Keratinocyte (primary cell): ENCODE data around the gene RPP38. TPM values are rescaled to one million over a fixed set of nuclear protein-coding genes. Genes with fewer than 3 reads are reported as not detected.

Experiments
- DNase-seq: peaks from one replicate; pipeline ENCODE4 v3.0.0-alpha.2; 2011; ENCODE audit warnings: low read depth, missing footprints, low spot score
- FAIRE-seq: peaks from 2 replicates; lab custom pipeline; 2011; peaks lifted over from hg19 to GRCh38; lab: Jason Lieb, UNC
- H2AFZ ChIP-seq: 2 replicates; pipeline ENCODE4 v1.6.0; 2012; ENCODE audit warnings: low read length, control low read depth, inconsistent platforms; ENCODE audit not compliant: control insufficient read depth
- H3K27ac ChIP-seq: 2 replicates; pipeline ENCODE4 v1.5.1; 2011; ENCODE audit warnings: low read length; ENCODE audit not compliant: control insufficient read depth, insufficient read depth
- H3K27me3 ChIP-seq: 3 replicates; pipeline ENCODE4 v1.6.0; 2011; ENCODE audit warnings: low read length; ENCODE audit not compliant: control insufficient read depth, insufficient read depth; ENCODE audit errors: extremely low read depth
- H3K36me3 ChIP-seq, 2 experiments: 2 replicates in 1 of 2; 3 replicates in 1 of 2; pipeline ENCODE4 v1.5.1; 2011; ENCODE audit warnings: low read length in 2 of 2, mild to moderate bottlenecking in 1 of 2; ENCODE audit not compliant: control insufficient read depth in 2 of 2, insufficient read depth in 2 of 2; ENCODE audit errors: extremely low read depth in 1 of 2
- H3K4me1 ChIP-seq: 3 replicates; pipeline ENCODE4 v1.5.1; 2011; ENCODE audit warnings: low read length; ENCODE audit not compliant: control insufficient read depth, insufficient read depth; ENCODE audit errors: extremely low read depth
- H3K4me2 ChIP-seq: 3 replicates; pipeline ENCODE4 v1.6.0; 2011; ENCODE audit warnings: low read depth, low read length; ENCODE audit not compliant: control insufficient read depth, insufficient read depth; ENCODE audit errors: extremely low read depth
- H3K4me3 ChIP-seq, 3 experiments: fragments of 200-600 bp in 1 of 3; sonication (generic) in 1 of 3; 2 replicates in 2 of 3; 3 replicates in 1 of 3; pipeline ENCODE4 v1.5.1; 2011 to 2016; ENCODE audit warnings: low read length in 3 of 3, mild to moderate bottlenecking in 3 of 3, control low read depth in 2 of 3, inconsistent platforms in 1 of 3, low read depth in 1 of 3, mixed read lengths in 1 of 3, mixed run types in 1 of 3, moderate library complexity in 1 of 3; ENCODE audit not compliant: control insufficient read depth in 2 of 3, insufficient read depth in 2 of 3; ENCODE audit errors: extremely low read depth in 1 of 3
- H3K79me2 ChIP-seq: 2 replicates; pipeline ENCODE4 v1.6.0; 2012; ENCODE audit warnings: low read length; ENCODE audit not compliant: control insufficient read depth, insufficient read depth
- H3K9ac ChIP-seq: 3 replicates; pipeline ENCODE4 v1.6.0; 2011; ENCODE audit warnings: low read length; ENCODE audit not compliant: control insufficient read depth, insufficient read depth; ENCODE audit errors: extremely low read depth
- H3K9me1 ChIP-seq: 3 replicates; pipeline ENCODE4 v1.6.0; 2011; ENCODE audit warnings: low read length; ENCODE audit not compliant: control insufficient read depth, insufficient read depth; ENCODE audit errors: extremely low read depth
- H3K9me3 ChIP-seq: 2 replicates; pipeline ENCODE4 v1.5.1; 2012; ENCODE audit warnings: low read depth, low read length; ENCODE audit not compliant: control insufficient read depth
- H4K20me1 ChIP-seq: 3 replicates; pipeline ENCODE4 v1.6.0; 2011; ENCODE audit warnings: low read length; ENCODE audit not compliant: control insufficient read depth, insufficient read depth; ENCODE audit errors: extremely low read depth
- CTCF ChIP-seq, 3 experiments: IDR thresholded peaks in 1 of 3; conservative IDR thresholded peaks in 1 of 3; optimal IDR thresholded peaks in 1 of 3; 2 replicates in 2 of 3; 3 replicates in 1 of 3; pipeline versions ENCODE3 to v1.5.1; 2011; ENCODE audit warnings: low read length in 3 of 3, mild to moderate bottlenecking in 3 of 3, moderate library complexity in 2 of 3, control low read depth in 1 of 3, inconsistent platforms in 1 of 3; ENCODE audit not compliant: insufficient read depth in 2 of 3; ENCODE audit errors: extremely low read depth in 1 of 3
- EZH2 ChIP-seq: IDR thresholded peaks from one replicate; pipeline ENCODE4 v1.6.1; 2012; ENCODE audit warnings: inconsistent platforms, mild to moderate bottlenecking, low read length, moderate library complexity
- dilution Hi-C: fragments of 300-500 bp; cut with MboI; formaldehyde crosslinking; loops from one replicate; pipeline ENCODE4 v1.7.0; 2020; ENCODE audit warnings: low sequenced_read_pairs; ENCODE audit not compliant: extremely low pct_ligation_motif_present
- polyA plus RNA-seq, 5 experiments: library from polyadenylated mRNA; depleted of rRNA in 3 of 5; stranded (reverse) in 3 of 5; stranded (forward) in 1 of 5; unstranded in 1 of 5; fragments of >200 nt; gene quantifications; 1 replicate in 1 of 5; 2 replicates in 3 of 5; 3 replicates in 1 of 5; pipeline versions ENCODE4 v1.2.1 to v1.2.3, GENCODE V29; 2011 to 2012; ENCODE audit warnings: missing spikeins in 2 of 5, low read depth in 1 of 5, low replicate concordance in 1 of 5

Gene RPP38
- polyA plus RNA-seq, 1 donor (not counting 4 experiments of a cell fraction or from before 2014, with no cell fraction given) = 32.4 TPM

DNA sequence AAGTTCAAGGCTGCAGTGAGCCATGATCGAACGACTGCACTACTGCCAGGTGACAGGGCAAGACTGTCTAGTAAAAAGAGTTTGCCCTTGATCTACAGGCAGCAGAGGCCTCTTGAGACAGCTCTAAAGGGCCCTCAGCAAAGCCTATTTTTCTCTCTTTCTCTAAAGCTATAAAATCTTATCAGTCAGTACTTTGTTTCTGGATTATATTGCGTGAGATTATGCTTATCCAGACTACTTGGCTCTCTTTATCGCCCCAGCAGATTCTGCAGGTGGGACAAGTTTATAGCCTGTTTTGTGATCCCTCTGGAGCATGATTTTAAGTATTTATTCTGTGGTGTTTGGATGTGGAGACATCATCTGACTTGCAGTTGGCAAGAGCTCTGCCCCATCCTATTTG is 2.7 kb downstream of the RPP38 start:
- no peak overlapping the region for H3K4me2 ChIP-seq
- H3K27me3 ChIP-seq = no peaks in the 10 kb centered on the region
- no peak overlapping the region for H3K27ac ChIP-seq
- no peak overlapping the region for H3K4me3 ChIP-seq
- TF ChIP-seq CTCF (optimal IDR thresholded peaks at IDR 0.05 in 1 of 3, IDR thresholded peaks at IDR 0.05 in 1 of 3, conservative IDR thresholded peaks at IDR 0.05 in 1 of 3; ENCODE audit: extremely low read depth in 1 of 3, insufficient read depth in 2 of 3, low read length in 3 of 3) (no peak), EZH2 (no peak)
- H3K9ac ChIP-seq = no peak overlapping the region
- H3K9me3 ChIP-seq = no peaks in the 10 kb centered on the region
- H3K9me1 ChIP-seq = no peaks in the 10 kb centered on the region
- H4K20me1 ChIP-seq = peaks cover 3% of the 10 kb centered on the region
- FAIRE-seq = no peak
- no peak for DNase-seq
- peaks cover 17 to 23% of the 10 kb centered on the region in 2 experiments for H3K36me3 ChIP-seq
- H3K79me2 ChIP-seq = peaks cover 54% of the 10 kb centered on the region
- dilution Hi-C loops = no loop called here
- peaks cover 13% of the 10 kb centered on the region for H3K4me1 ChIP-seq
- H2AFZ ChIP-seq = no peak overlapping the region

GRCh38 chr10:15103513-15103912 is 6.4 kb downstream of the RPP38 start:
- Histone ChIP-seq H3K9ac (no peak overlapping the region), H2AFZ (no peak overlapping the region), H3K4me1 (peaks cover 8% of the 10 kb centered on the region), H3K36me3 (peaks cover 17 to 27% of the 10 kb centered on the region in 2 experiments), H3K9me3 (no peaks in the 10 kb centered on the region), H3K9me1 (no peaks in the 10 kb centered on the region), H4K20me1 (peaks cover 3% of the 10 kb centered on the region), H3K27me3 (no peaks in the 10 kb centered on the region), H3K27ac (no peak overlapping the region), H3K79me2 (peaks cover 42% of the 10 kb centered on the region), H3K4me2 (no peak overlapping the region), H3K4me3 (no peak overlapping the region)
- no peak for FAIRE-seq
- no peak for DNase-seq
- dilution Hi-C loops = no loop called here
- TF ChIP-seq EZH2 = no peak
- TF ChIP-seq CTCF (optimal IDR thresholded peaks at IDR 0.05 in 1 of 3, IDR thresholded peaks at IDR 0.05 in 1 of 3, conservative IDR thresholded peaks at IDR 0.05 in 1 of 3; ENCODE audit: extremely low read depth in 1 of 3, insufficient read depth in 2 of 3, low read length in 3 of 3) = no peak
